Mucosa of gallbladder (tissue), 1 donor: ENCODE results near the gene CD3E. TPM values are rescaled to one million over a fixed set of nuclear protein-coding genes. Genes with fewer than 3 reads are reported as not detected.
"Not testable (repeated sequence)": the region's sequence is repeated elsewhere in the genome, so short reads cannot be mapped to it uniquely, and the experiment has no call there.

Experiments
- DNase-seq: peaks from one replicate; pipeline ENCODE4 v3.0.0-alpha.2; 2020; ENCODE audit warnings: low spot score
- total RNA-seq: library from RNA; stranded (reverse); gene quantifications from one replicate; pipeline ENCODE4 v1.2.1, GENCODE V29; 2021
- donor health status: DM: no; HTN: no; CAD: no.

Gene CD3E
- total RNA-seq, 1 donor from 2014 or later, result 15.7 TPM

DNA sequence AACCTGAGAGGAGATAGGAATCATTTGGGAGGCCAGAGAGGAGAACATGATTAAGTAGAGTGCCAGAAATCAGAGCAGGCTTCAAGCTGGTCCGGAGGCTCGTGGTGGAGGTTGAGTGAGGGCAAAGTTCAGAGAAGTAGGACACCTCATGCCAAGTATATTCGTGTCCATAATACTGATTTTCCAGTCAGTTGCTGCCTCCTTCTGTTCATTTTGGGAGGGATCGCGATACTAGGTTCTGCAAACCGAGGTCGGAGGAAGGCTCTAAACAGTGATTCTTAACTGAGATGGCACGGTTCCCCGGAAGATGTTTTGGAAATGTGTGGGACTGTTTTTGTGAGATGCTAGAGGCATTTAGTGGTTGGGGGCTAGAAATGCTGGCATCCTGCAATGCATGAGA lies 13.6 kb upstream of the CD3E start:
- DNase-seq, result peak; percentile 62

DNA sequence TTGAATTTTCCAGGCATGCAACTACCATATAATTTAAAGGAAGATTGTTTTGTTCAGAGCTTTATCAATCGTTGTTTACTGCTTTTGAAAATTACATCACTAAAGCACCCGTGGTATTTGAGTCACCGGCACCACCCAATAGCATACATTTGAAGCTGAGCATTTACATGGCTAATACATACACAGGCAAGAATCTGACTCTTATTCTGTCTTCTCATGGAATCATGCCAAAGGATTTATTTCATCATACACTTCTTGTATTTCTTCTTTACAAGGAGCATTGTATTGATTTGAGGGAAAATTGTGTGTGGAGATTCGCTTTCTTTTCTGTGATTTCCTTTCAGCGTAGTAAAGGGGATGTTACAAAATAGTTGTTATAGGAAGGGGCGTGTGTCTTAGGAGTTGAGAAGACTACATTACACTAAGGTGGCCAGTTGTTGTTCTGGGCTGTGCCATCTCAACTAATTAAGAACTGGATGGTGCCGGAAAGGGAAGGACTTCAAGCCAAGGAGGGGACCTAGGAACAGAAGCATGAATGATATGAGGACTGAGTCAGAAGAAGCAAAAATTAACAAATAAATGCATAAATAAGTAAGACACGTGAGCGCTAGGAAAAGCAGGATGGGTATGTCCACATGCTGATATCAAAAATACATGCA lies 12.9 kb upstream of the CD3E start:
- DNase-seq, result no peak

DNA sequence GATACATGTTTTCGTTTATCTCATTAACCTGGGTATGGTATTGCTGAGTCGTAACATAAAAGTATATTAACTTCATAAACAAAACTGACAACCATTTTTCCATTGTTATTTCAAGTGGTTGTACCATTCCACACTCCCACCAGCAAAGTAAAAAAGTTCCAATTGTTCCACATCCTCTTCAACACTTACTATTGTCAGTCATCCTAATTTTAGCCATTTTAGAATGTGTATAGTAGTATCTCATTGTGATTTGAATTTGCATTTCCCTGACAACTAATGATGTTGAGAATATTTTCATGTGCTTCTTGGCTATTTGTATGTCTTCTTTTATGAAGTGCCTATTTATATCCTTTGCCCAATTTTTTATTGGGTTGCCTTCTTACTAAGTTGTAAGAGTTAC lies 10.5 kb upstream of the CD3E start:
- no peak for DNase-seq

DNA sequence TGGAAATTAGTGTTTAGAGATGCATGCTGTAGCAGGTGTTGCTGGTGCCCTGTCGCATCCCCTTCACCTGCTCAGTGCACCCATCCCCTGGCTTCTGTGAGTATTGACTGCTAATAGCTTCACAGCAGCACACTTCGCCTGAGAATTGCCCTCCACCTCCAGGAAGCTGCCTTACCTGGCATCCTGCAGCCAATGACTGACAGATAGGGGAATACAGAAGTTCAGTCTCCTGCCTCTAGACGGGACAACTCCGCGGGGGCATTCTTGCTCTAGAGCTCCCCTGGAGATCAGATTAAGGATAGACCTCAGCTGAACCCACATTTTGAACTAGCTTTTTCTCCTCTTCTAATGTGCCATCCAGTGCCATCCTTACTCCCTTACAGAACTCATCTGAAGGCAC lies 9.3 kb upstream of the CD3E start:
- DNase-seq, result no peak

DNA sequence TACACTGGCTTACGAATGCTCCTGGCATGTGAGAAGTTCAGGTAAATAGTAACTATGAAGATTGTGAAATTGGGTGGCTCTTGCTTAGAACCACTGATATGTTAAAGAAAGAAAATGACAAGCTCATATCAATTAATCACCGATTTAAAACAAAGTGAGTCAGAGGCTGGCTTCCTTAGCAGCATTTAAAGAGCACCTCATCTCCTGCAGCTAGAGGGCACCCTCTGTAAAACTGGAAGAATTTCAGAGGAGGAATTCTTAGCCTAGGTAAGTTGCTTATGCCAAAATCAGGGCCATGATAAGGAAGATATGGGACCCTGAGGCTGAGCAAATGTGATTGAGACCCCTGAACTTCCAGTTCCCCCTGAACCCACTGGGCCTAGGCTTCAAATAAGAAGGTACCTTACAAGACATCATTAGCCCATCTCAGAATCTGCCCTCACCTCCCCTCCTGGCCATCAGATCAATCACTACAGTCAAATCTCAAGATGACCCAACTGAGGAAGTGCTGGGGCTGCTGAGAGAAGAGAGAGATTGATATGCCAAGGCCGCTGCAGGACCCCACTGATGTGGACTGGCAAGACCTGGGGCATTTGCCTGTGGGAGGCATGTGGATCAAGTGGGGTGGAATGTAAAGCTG lies 8.6 kb upstream of the CD3E start:
- peak; percentile 50 for DNase-seq

DNA sequence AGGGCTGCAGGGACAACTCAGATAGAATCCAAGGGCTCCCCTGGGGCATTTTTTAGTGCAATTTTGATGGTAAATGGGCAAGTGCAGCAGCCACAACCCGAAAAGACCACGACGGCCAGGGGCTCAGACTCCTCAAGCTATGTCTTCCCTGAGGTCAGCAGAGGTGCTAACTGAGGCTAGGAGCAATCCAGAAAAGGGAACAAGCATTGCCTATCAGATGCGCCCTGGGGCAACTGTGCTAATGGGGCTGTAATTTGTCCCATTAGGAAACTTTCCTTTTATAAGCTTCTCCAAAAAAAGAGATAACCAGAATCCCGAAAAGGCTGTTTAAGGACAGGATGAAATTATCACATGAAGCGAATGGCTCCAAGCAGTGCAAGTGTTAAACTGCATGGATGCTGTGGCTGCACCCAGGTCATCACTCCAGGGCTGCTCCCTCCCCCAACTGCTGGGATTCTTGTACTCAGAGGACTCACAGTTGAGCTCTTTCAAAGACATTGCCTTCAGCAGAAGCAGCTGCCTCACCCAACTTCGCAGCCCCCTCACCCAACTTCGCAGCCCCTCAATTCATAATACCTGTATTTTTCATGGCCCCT lies 2.8 kb upstream of the CD3E start:
- no peak for DNase-seq

DNA sequence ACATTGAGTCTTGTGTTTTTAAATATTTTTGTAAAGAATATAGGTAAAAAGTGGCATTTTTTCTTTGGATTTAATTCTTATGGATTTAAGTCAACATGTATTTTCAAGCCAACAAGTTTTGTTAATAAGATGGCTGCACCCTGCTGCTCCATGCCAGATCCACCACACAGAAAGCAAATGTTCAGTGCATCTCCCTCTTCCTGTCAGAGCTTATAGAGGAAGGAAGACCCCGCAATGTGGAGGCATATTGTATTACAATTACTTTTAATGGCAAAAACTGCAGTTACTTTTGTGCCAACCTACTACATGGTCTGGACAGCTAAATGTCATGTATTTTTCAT lies 333 bp upstream of the CD3E start:
- DNase-seq, result no peak

DNA sequence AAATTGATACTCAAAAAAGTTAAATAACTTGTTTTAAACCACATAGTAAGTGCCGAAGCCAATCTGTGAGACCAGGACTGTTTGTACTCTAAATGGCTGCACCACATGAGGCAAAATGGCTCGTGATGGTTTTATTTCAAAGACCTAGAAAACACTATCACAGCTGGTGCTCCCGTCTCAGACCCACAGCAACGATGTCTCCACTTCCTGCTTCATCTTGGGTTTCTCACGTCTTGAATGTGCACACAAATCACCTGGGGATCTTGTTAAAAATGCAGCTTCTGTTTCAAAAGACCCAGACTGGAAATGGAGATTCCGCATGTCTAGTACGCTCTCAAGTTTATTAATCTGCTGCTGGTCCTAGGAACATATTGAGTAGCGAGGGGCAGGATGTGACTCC lies 1.2 kb downstream of the CD3E start:
- no peak for DNase-seq

DNA sequence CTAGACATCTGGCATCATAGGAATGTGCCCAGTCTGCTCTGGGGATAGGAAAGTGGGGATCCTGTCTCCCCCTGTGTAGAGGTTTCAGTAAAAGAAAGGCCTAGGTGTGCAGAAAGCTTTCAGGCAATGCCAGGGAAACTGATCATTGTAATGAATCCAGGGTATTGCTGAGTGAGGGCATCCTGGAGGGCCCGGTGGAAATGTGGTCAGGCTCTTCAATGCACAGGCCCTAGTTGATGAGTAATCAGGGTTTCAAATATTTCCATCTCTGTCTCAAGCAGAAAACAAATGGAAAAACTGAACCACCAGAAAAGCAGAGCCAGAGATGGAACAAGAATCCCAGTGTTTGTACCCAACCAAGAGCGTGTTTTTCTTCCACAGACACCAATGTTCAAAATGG lies 2.0 kb downstream of the CD3E start:
- no peak for DNase-seq

DNA sequence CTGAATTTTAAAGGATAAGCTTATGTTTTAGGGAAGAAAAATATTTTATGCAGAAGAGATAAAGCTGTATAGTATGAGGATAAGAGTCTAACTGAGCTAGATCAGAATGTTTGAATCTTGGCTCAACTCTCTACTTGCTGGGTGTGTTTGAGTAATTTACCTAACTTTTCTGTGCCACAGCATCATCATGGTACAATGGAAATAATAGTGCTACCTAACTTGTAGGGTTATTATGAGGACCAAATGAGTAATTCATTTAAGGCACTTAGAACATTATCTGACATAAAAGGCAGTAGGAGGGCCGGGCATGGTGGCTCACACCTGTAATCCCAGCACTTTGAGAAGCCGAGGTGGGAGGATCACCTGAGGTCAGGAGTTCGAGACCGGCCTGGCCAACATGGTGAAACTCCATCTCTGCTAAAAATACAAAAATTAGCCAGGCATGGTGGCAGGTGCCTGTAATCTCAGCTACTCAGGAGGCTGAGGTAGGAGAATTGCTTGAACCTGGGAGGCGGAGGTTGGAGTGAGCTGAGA lies 4.5 kb downstream of the CD3E start:
- DNase-seq, result not testable (repeated sequence)

DNA sequence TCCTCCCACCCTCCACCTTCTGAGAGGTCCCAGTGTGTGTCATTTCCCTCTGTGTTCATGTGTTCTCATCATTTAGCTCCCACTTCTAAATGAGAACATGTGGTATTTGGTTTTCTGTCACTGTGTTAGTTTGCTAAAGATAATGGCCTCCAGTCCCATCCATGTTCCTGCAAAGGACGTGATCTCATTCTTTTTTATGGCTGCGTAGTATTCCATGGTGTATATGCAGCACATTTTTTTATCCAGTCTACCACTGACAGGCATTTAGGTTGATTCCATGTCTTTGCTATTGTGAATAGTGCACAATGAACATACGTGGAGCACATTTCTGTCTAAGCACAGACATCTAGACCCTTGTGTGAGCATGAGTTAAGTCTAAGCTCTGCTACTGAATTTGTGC lies 5.7 kb downstream of the CD3E start:
- no peak for DNase-seq

DNA sequence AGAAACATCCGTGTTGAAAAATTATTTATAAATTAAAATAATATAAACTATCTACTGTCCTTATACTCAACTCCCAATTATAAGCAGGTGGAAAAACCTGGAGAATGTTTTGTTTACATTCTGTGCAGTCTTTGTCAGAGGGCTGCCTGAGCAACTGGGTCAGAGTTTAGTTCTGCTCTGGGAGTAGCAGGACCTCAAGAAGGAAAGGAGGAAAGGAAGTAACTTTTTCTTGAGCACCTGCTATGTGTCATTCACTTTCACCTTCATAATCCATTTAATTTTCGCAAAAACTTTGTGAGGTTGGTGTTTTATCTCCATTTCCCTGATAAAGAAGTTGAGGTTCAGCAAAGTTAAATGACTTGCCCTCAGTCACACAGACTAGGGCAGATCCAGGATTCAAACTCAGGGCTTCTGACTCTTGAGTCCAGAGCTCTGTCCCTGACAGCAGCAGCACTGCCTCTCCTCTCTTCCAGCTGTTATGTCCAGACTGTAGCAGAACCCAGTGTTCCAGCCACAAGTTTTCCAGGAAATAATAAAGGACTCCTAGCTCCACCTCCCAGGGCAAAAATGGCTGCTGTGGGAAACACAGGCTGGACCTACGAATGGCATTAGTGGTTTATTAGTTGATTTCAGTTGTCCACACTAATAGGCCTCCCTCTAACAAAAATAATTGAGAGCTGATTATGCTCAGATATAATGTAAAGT lies 6.4 kb downstream of the CD3E start:
- no peak for DNase-seq

DNA sequence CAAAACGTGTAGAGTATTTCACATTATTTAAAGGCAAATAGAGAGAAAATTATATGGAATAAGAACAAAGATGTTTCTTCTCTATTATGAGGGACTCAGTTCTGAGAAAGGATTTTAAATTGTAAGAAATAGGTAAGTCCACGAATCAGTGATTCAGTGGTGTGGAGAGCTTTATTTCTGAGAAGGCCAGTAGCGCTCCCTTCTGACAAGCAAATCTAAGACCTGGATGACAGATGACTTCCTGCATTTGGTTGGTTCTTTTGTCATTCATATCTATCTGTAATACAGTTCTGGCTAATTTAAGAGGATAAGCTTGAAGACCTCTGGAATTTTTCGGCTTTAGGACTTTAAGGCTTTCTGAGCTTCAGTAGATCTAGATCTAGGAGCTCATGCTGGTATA lies 7.0 kb downstream of the CD3E start:
- no peak for DNase-seq

DNA sequence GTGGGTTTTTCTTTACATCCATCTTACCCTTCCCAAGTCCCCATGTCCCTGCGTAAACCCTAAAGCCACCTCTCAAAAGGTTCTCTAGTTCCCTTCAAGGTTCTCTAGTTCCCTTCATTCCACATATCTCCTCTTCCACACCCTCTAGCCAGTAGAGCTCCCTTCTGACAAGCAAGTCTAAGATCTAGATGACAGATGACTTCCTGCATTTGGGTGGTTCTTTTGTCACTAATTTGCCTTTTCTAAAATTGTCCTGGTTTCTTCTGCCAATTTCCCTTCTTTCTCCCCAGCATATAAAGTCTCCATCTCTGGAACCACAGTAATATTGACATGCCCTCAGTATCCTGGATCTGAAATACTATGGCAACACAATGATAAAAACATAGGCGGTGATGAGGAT lies 7.8 kb downstream of the CD3E start:
- DNase-seq, result no peak

DNA sequence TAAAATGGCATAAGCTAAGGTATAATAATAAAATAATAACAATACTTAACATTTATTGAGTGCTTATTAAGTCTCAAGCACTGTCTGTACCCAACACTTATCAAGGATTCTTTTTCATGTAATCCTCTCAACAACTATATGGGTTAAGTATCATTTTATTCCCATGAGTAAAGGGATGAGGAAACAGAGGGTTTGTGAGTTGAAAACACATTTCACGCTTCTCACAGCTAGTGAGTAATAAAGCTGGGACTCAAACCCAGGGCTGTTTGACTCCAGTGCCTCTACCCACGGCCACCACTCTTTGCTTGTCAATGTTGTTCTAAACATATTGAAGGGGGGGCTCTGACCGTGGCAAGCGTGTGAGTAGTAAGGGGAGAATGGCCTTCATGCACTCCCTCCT lies 8.7 kb downstream of the CD3E start:
- no peak for DNase-seq

DNA sequence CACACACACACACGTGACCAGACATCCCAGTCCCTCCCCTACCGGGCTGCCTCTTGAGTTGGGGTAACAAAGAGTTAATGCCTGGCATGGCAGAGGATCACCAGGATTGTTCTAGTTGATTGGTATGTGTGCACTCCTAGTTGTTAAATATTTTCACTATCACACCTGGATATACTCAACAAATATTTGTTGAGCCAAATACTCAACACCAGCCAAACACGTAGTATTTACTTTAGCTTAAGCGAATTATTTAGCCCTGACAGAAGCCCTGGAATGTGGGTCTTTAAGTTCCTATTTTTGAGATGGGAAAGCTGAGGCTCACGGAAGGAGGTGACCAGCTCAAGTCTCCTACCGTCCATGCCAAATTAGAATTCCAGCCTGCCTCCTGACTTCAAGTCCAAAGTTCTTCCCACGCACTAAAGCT lies 10.5 kb downstream of the CD3E start:
- peak; percentile 14 for DNase-seq

DNA sequence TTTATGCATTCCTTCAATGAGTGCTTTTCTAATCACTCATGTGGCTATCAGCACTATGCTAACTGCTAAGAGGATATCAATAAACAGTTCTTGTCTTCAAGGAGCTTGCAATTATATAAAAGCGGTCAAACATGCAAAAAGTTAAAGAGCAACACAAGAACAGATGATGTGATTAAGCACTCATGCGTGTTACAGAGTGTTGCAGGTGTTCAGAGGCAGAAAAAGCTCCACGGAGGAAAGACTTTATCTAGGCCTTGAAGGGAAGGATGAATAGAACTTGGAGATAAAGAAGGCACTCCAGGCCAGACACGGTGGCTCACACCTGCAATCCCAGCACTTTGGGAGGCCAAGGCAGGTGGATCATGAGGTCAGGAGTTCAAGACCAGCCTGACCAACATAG lies 13.6 kb downstream of the CD3E start:
- DNase-seq, result no peak

DNA sequence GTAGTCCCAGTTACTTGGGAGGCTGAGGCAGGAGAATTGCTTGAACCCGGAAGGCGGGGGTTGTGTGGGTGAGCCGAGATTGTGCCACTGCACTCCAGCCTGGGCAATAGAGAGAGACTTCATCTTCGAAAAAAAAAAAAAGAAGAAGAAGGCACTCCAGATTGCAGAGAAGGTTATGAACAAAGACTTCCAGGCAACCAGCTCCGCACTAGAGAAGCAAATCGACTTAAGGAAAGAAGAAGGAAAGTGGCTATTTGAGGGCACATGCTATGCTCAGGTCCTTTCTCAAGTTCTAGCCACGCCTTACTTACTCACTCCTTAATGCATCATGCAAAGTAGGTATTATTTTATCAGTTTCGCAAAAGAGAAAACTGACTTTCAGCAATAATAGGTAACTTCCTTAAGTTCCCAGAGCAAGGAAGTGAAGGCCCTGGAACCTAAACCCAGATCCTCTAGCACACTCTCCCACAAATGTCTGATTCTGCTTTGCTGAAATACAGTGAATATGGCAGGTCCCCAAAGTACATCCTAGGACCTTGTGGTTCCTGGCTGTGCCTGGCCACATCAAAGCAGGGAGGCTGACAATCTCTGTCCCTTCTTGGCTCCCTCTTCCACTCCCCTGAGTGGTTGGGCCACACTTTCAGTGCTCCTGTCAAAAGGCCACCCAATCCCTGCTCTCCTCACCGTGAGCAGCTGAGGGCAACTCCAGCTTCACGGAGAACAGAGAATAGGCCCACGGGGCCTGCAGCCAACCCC lies 14.2 kb downstream of the CD3E start:
- DNase-seq, result no peak

DNA sequence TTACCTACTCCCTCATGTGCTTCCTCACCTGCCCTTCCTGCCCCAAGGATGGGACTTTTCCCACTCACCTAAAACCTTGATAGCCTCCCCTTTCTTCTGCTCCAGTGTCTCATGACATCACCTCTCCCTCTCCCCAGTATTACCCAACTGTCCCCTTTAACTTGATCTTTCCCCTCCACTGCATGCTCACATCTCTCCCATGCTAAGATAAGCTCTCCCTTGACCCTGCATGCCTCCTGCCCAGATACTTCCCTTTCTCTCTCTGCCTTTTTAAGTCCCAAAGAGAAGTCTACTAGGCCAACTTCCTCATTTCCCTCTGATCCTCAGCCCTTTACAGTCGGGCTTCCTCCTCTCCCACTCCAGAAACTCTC lies 14.8 kb downstream of the CD3E start:
- no peak for DNase-seq

DNA sequence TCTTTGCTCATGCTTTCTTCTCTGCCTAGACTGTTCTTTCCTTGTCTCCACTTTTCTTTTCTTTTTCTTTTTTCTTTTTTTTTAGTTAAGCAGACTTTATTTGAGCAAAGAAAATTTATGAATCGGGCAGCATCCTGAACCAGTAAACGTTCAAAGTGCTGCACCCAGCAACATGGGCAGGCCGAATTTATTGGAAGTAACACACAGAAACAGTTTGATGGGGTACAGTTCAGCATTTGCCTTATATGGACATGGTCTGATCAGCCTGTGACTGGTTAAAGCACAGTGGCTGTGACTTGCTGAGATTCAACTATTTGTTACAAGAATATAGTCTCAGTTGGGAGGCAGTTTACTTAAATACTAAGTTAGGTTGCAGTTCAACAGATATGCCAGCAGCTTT lies 16.0 kb downstream of the CD3E start:
- no peak for DNase-seq

DNA sequence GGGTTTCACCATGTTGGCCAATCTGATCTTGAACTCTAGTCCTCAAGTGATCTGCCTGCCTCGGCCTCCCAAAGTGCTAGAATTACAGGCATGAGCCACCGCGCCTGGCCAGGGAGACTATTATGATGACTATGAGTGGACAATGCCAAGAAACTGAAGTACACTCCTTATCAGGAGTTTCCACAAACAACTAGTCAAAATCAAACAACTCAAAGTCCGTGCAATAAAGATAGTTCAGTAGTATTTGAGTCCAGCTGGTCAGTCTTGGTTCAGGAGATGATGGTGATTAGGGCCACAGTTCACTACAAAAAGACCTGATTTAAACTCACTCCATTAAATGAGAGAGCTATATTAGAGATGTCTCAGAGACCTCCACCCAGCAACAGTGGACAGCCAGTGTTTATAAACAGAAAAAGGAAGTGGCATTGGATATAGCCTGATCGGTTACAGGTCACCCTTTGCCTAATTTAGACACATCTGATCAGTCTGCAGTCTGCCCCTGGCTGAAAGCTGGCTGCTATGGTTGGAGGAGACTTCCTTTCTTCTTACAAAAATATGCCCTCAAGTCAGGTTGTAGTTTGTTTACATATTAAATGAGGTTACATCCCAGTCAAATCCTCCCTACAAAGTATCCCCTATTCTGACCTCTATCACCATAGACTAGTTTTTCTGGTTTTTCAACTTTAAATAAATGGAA lies 17.0 kb downstream of the CD3E start:
- peak; percentile 36 for DNase-seq
